ENCODE data around the gene TTBK2. TPM values are rescaled to one million over a fixed set of nuclear protein-coding genes. Genes with fewer than 3 reads are reported as not detected.

The TTBK2 gene
- total RNA-seq, 1 experiment from 2014 or later: 10.6 TPM

DNA sequence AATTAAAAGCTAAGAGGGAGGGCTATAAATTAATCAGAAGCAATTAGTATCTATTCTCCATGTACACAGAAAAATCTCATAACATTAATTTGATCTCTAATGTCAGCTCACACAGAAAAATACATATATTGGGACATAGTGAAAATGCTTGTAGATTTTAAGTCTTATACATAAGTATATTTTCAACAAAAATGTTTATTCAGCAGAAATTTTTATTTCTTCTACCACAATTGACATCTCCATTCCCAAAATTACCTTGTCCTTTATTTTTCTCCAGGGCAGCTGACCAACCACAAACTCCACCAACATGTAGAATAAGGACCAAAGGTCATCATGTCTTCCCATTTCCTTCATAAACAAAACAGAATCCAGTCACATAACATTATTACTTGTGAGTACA, 109.1 kb downstream of the TTBK2 start:
- H3K14ac ChIP-seq (ENCODE audit: insufficient read depth, low read length): no peak overlapping the region
- H3K27me3 ChIP-seq (ENCODE audit: insufficient read depth, low read length): no peaks in the 10 kb centered on the region
- no peak overlapping the region for H3K4ac ChIP-seq (ENCODE audit: low read depth, low read length)
- Mint-ChIP-seq H3K4me3 (no peak overlapping the region), H3K4me1 (no peaks in the 10 kb centered on the region), H3K27ac (no peak overlapping the region), H3K27me3 (ENCODE audit: low read depth) (no peaks in the 10 kb centered on the region), H3K9me3 (no peaks in the 10 kb centered on the region), H3K36me3 (ENCODE audit: insufficient read depth in 1 of 3, low read depth in 3 of 3) (no peaks in the 10 kb centered on the region)
- H2AK5ac ChIP-seq (ENCODE audit: insufficient read length, low read length): no peak overlapping the region
- no peak overlapping the region for H2BK20ac ChIP-seq (ENCODE audit: low read depth, low read length, poor library complexity, severe bottlenecking)
- H2BK15ac ChIP-seq (ENCODE audit: low read depth, low read length): no peak overlapping the region
- no peaks in the 10 kb centered on the region for H3K79me1 ChIP-seq (ENCODE audit: insufficient read depth, low read depth, low read length, poor library complexity, severe bottlenecking)
- TF ChIP-seq, protein P1, sequence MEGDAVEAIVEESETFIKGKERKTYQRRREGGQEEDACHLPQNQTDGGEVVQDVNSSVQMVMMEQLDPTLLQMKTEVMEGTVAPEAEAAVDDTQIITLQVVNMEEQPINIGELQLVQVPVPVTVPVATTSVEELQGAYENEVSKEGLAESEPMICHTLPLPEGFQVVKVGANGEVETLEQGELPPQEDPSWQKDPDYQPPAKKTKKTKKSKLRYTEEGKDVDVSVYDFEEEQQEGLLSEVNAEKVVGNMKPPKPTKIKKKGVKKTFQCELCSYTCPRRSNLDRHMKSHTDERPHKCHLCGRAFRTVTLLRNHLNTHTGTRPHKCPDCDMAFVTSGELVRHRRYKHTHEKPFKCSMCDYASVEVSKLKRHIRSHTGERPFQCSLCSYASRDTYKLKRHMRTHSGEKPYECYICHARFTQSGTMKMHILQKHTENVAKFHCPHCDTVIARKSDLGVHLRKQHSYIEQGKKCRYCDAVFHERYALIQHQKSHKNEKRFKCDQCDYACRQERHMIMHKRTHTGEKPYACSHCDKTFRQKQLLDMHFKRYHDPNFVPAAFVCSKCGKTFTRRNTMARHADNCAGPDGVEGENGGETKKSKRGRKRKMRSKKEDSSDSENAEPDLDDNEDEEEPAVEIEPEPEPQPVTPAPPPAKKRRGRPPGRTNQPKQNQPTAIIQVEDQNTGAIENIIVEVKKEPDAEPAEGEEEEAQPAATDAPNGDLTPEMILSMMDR (conservative IDR thresholded peaks at IDR 0.05): no peak
- no peak overlapping the region for H3K56ac ChIP-seq (ENCODE audit: insufficient read length, low read depth, low read length)
- no peaks in the 10 kb centered on the region for H3K9me3 ChIP-seq (ENCODE audit: control insufficient read depth, low read depth, low read length)
- H3K4me1 ChIP-seq (ENCODE audit: insufficient read depth, low read length): no peaks in the 10 kb centered on the region
- H2BK5ac ChIP-seq (ENCODE audit: insufficient read length, low read length): no peak overlapping the region
- H4K8ac ChIP-seq (replicated peaks; ENCODE audit: insufficient read length, low read depth, low read length): no peak overlapping the region
- H3K27ac ChIP-seq (ENCODE audit: insufficient read length, low read depth, low read length): no peak overlapping the region
- H4K91ac ChIP-seq (ENCODE audit: insufficient read length, low read depth, low read length): no peak overlapping the region
- no peak overlapping the region for H3K9ac ChIP-seq (ENCODE audit: extremely low read depth, insufficient read length, low read length)
- no peak overlapping the region for H4K5ac ChIP-seq (ENCODE audit: insufficient read length, low read depth, low read length)
- H2BK120ac ChIP-seq (ENCODE audit: low read depth, low read length, poor library complexity, severe bottlenecking): no peak overlapping the region
- no peak overlapping the region for H3T11ph ChIP-seq (ENCODE audit: low read length)
- DNase-seq: no peak
- no peaks in the 10 kb centered on the region for H3K23me2 ChIP-seq (ENCODE audit: insufficient read length, low read depth, low read length, poor library complexity, severe bottlenecking)
- H2BK12ac ChIP-seq (ENCODE audit: insufficient read length, low read depth, low read length): no peak overlapping the region
- H3K18ac ChIP-seq (ENCODE audit: insufficient read length, low read depth, low read length): no peak overlapping the region
- H3K4me2 ChIP-seq (ENCODE audit: insufficient read depth, insufficient read length, low read length): no peak overlapping the region
- no peak overlapping the region for H2AFZ ChIP-seq (ENCODE audit: low read length)
- H3K23ac ChIP-seq (ENCODE audit: insufficient read length, low read depth, low read length): no peak overlapping the region
- no peaks in the 10 kb centered on the region for H4K20me1 ChIP-seq (ENCODE audit: control insufficient read depth, insufficient read depth, insufficient read length)
- H3K79me2 ChIP-seq (ENCODE audit: insufficient read depth, low read length): no peaks in the 10 kb centered on the region

Data from H9 (cell line).